A549 (cell line): Measurements from ENCODE around the gene SPTBN5. TPM values are rescaled to one million over a fixed set of nuclear protein-coding genes. Genes with fewer than 3 reads are reported as not detected.

Experiments used
- ATAC-seq, 2 experiments: fragments of 200-7000 bp in 1 of 2; fragments of >200 bp in 1 of 2; cut with Nextera tagmentation in 1 of 2; cut with Tn5 transposase in 1 of 2; 3 replicates each; pipeline versions ENCODE4 v1.8.0 to v1.9.1; 2018 to 2020; ENCODE audit warnings: mild to moderate bottlenecking in 1 of 2, moderate library complexity in 1 of 2
- CTCF ChIA-PET: fragments of 300-600 bp; sonication (Branson Sonifier 250); formaldehyde crosslinking; extraction: SDS; loops from one replicate; lab custom pipeline; 2021; ENCODE audit warnings: antibody characterized with exemption, inconsistent platforms; lab: Yijun Ruan, JAX
- POLR2A ChIA-PET: fragments of 350-600 bp; formaldehyde crosslinking; extraction: SDS; loops from one replicate; lab custom pipeline; 2021; ENCODE audit warnings: antibody characterized with exemption, inconsistent platforms; lab: Yijun Ruan, JAX
- DNase-seq, 2 experiments: peaks; one replicate each; pipeline versions ENCODE4 v3.0.0 to v3.0.0-alpha.2; 2011 to 2016; ENCODE audit warnings: low read depth in 1 of 2, low spot score in 1 of 2
- FAIRE-seq: peaks from 2 replicates; lab custom pipeline; 2011; peaks lifted over from hg19 to GRCh38; lab: Jason Lieb, UNC
- H3K27ac ChIP-seq, 2 experiments: fragments of >200 bp; sonication (Bioruptor Twin); formaldehyde crosslinking; 3 replicates each; pipeline ENCODE4 v1.5.1; 2016 to 2017
- H3K4me1 ChIP-seq: fragments of >200 bp; sonication (Bioruptor Twin); formaldehyde crosslinking; 3 replicates; pipeline ENCODE4 v1.6.1; 2016
- H3K4me2 ChIP-seq: fragments of >200 bp; sonication (Bioruptor Twin); formaldehyde crosslinking; 3 replicates; pipeline ENCODE4 v1.6.1; 2016
- H3K4me3 ChIP-seq: fragments of >200 bp; sonication (Bioruptor Twin); formaldehyde crosslinking; 3 replicates; pipeline ENCODE4 v1.5.1; 2016
- H3K9me3 ChIP-seq: fragments of >200 bp; sonication (Bioruptor Twin); formaldehyde crosslinking; 3 replicates; pipeline ENCODE4 v1.6.1; 2016
- ATOH8 ChIP-seq: fragments of 250-450 bp; sonication (Bioruptor Pico); IDR thresholded peaks from 2 replicates; pipeline ENCODE4 v1.5.0; 2020; ENCODE audit warnings: low read depth, mild to moderate bottlenecking, moderate library complexity
- CBX2 ChIP-seq: fragments of 200-600 bp; sonication (generic); IDR thresholded peaks from 2 replicates; pipeline ENCODE4 v1.6.1; 2016; ENCODE audit warnings: low read depth, mild to moderate bottlenecking, borderline replicate concordance
- CHD2 ChIP-seq: fragments of 150-350 bp; IDR thresholded peaks from 2 replicates; pipeline ENCODE4 v1.6.1; 2014; ENCODE audit warnings: low read length; ENCODE audit not compliant: partially characterized antibody
- E2F6 ChIP-seq: IDR thresholded peaks from 2 replicates; pipeline ENCODE4 v1.6.1; 2012; ENCODE audit warnings: low read depth, borderline replicate concordance
- ELK1 ChIP-seq: fragments of 150-350 bp; IDR thresholded peaks from 2 replicates; pipeline ENCODE4 v1.6.1; 2014; ENCODE audit warnings: low read depth, mild to moderate bottlenecking, low read length
- FOSL2 ChIP-seq, 2 experiments: fragments of 450-650 bp in 1 of 2; fragments of >200 bp in 1 of 2; sonication (Bioruptor Twin) in 1 of 2; formaldehyde crosslinking; IDR thresholded peaks; 2 replicates each; pipeline versions ENCODE4 v1.5.0 to v1.6.1; 2016 to 2020; ENCODE audit warnings: mild to moderate bottlenecking in 1 of 2, moderate library complexity in 1 of 2
- JUNB ChIP-seq: fragments of >200 bp; sonication (Bioruptor Twin); formaldehyde crosslinking; IDR thresholded peaks from 2 replicates; pipeline ENCODE4 v1.6.1; 2016
- MAZ ChIP-seq: fragments of 150-350 bp; IDR thresholded peaks from 2 replicates; pipeline ENCODE4 v1.6.1; 2014; ENCODE audit warnings: antibody characterized with exemption, low read depth, low read length, borderline replicate concordance
- PBX3 ChIP-seq: IDR thresholded peaks from 2 replicates; pipeline ENCODE4 v1.6.1; 2012
- SMC3 ChIP-seq: fragments of >200 bp; sonication (Bioruptor Twin); formaldehyde crosslinking; IDR thresholded peaks from 3 replicates; pipeline ENCODE4 v1.6.1; 2018; ENCODE audit warnings: inconsistent platforms
- TFCP2L1 ChIP-seq: fragments of 250-450 bp; sonication (Bioruptor Pico); IDR thresholded peaks from 2 replicates; pipeline ENCODE4 v1.5.0; 2021; ENCODE audit warnings: mild to moderate bottlenecking
- ZSCAN20 ChIP-seq: fragments of 250-450 bp; sonication (Bioruptor Pico); IDR thresholded peaks from 2 replicates; pipeline ENCODE4 v1.8.0; 2022; ENCODE audit warnings: mild to moderate bottlenecking, moderate library complexity
- WGBS: methylation state at CpG from one replicate; pipeline ENCODE4 v1.1.6; 2017; ENCODE audit errors: missing lambda C conversion rate; 5-methylcytosine and 5-hydroxymethylcytosine counted together
- polyA plus RNA-seq, 4 experiments: library from polyadenylated mRNA; depleted of rRNA in 3 of 4; stranded (reverse); fragments of >200 nt; fragmentation: RNase III in 1 of 4; extraction: RNeasy Plus Mini Kit Qiagen cat#74134 plus additional on column Dnase treatment in 1 of 4; gene quantifications; 2 replicates in 3 of 4; 3 replicates in 1 of 4; pipeline ENCODE4 v1.2.3, GENCODE V29; 2011 to 2017

SPTBN5 gene
- polyA plus RNA-seq, 2 of the 4 experiments (the other 2 are of a cell fraction) = 0.05 to 0.17 TPM

- TF ChIP-seq ELK1 (no peak), ZSCAN20 (no peak), E2F6 (no peak)
These were observed 15.0 kb upstream of the SPTBN5 start (continued) for GRCh38 chr15:41908736-41909461.

- Histone ChIP-seq H3K4me2 (no peak overlapping the region), H3K4me1 (0 out of 3 replicates have a peak, but pooled peaks cover 5% of the 10 kb centered on the region), H3K9me3 (no peaks in the 10 kb centered on the region), H3K4me3 (no peak overlapping the region), H3K27ac (no peak overlapping the region)
- DNase-seq (no peak), FAIRE-seq (no peak), ATAC-seq (no peak)
- POLR2A ChIA-PET = no interaction called here
- CTCF ChIA-PET = interaction anchor here (0.6 to 2.1 kb wide), 7 partner anchors 9 to 447 kb away, joined by 3 to 9 read pairs (median 4); partner anchors contain the start of gene MAPKBP1
- 90% methylated on average over 2 of the region's 3 CpGs for WGBS
- TF ChIP-seq CHD2 (no peak), E2F6 (no peak)
These were observed 13.3 kb upstream of the SPTBN5 start for GRCh38 chr15:41907141-41907540.

GRCh38 chr15:41906608-41907007 lies 12.8 kb upstream of the SPTBN5 start:
- ChIA-PET CTCF (interaction anchor here (0.6 to 2.1 kb wide), 4 partner anchors 9 to 446 kb away, joined by 4 to 9 read pairs (median 4); no protein-coding TSS in a partner anchor), POLR2A (no interaction called here)
- whole genome bisulfite sequencing = 91% methylated on average over 4 of the region's 5 CpGs
- no peaks in the 10 kb centered on the region for H3K9me3 ChIP-seq
- DNase-seq (no peak), FAIRE-seq (no peak), ATAC-seq (no peak)
- H3K4me1 ChIP-seq = 0 out of 3 replicates have a peak, but pooled peaks cover 5% of the 10 kb centered on the region
- H3K27ac ChIP-seq = no peak overlapping the region
- TF ChIP-seq SMC3 (no peak), JUNB (no peak), CBX2 (no peak), MAZ (no peak), PBX3 (no peak), ATOH8 (no peak), FOSL2 (IDR thresholded peaks at IDR 0.05) (no peak), FOSL2 (CRISPR knock-in tag; IDR thresholded peaks at IDR 0.05) (no peak), TFCP2L1 (CRISPR knock-in tag) (no peak)
- H3K4me3 ChIP-seq = no peak overlapping the region
- H3K4me2 ChIP-seq = no peak overlapping the region
